ENCODE measurements around the gene SERPINE3. TPM values are rescaled to one million over a fixed set of nuclear protein-coding genes. Genes with fewer than 3 reads are reported as not detected.

The SERPINE3 gene
- total RNA-seq, 1 donor from 2014 or later = not detected

DNA sequence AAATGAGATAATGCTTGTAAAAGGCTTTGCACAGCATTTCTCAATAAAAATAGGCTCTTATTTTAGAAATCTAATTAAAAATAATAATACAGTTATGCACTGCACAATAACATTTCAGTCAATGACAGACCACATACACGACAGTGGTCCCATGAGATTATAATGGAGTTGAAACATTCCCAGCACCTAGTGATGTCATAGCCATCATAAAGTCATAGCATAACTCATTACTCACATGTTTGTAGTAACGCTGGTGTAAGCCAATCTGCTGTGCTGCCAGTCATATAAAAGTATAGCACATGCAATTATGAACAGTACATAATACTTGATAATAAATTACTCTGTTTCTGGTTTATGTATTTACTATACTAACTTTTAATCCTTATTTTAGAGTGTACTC, 12.7 kb upstream of the SERPINE3 start:
- DNase-seq (ENCODE audit: low spot score) = no peak
- intact Hi-C loops (cut with DNase I) = no loop called here

DNA sequence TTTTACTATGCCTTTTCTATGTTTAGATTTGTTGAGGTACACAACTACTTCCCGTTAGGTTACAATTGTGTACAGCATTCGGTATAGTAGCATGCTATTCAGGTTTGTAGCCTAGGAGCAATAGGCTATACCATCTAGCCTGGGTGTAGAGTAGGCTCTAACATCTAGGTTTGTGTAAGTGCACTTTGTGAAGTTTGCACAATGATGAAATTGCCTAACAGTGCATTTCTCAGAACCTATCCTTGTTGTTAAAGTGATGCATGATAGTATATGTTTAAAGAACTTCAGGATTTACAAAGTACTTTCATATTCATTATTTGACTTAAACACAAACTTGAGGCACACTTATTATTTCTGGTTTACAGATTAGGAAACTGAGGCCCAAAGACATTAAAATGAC, 11.5 kb upstream of the SERPINE3 start:
- no peak for DNase-seq (ENCODE audit: low spot score)
- intact Hi-C loops (cut with DNase I) = no loop called here

DNA sequence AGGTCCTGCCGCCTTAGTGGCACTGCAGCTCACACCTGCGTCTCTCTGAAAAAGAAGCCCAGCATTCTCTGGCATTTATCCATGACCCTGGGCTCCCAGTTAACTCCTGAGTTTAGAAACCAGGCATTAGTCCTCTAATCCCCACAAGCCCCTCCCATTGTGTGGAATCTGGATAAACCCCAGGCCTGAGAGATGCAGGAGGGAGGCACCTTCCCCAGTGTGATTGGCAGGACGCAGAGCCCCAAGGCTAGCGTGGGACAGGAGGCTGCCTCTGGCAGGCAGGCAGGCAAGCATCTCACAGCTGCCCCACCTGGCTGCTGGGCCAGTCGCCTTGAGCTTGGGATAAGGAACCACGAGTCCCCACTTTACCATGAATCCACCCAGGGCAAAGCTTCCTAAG, 11.0 kb upstream of the SERPINE3 start:
- intact Hi-C loops (cut with DNase I) = no loop called here
- DNase-seq (ENCODE audit: low spot score) = no peak

DNA sequence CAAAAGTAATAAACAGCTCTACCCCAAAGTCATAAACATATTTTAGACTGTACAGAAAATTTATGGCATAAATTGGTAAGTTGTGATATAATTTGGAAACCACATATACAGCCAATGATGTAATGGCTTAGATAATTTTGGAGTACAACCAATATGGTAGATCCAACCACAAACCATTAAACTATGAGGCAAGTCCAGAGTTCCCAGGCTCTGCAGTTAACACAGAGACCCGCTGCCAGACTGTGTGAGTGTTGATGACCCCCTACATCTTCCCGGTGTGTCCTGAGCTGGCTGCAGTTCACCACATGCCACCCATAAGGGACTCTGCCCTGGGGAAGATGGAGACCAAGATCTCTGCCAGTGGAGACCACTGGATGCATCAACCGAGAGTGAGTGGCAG, 9.9 kb upstream of the SERPINE3 start:
- intact Hi-C loops (cut with DNase I) = no loop called here
- no peak for DNase-seq (ENCODE audit: low spot score)

DNA sequence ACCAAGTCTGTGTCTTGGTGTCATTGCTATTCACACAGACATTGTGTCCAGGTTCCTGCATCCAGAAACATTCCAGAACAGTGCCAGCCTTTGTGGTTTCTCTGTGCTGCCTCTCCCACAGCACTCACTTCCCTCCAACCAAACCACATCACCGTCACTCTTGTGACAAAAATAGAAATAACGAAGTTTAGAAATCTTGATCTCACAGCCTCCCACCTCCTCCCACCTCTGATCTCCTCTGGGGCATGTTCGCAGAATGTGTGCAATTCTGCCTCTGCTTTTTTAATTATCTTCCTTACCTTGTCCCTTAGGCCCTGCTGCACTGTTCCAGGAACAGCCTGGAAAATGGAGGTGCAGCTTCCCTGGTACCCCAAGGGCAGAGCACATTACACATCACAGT, 8.7 kb upstream of the SERPINE3 start:
- intact Hi-C loops (cut with DNase I) = no loop called here
- DNase-seq (ENCODE audit: low spot score) = no peak

DNA sequence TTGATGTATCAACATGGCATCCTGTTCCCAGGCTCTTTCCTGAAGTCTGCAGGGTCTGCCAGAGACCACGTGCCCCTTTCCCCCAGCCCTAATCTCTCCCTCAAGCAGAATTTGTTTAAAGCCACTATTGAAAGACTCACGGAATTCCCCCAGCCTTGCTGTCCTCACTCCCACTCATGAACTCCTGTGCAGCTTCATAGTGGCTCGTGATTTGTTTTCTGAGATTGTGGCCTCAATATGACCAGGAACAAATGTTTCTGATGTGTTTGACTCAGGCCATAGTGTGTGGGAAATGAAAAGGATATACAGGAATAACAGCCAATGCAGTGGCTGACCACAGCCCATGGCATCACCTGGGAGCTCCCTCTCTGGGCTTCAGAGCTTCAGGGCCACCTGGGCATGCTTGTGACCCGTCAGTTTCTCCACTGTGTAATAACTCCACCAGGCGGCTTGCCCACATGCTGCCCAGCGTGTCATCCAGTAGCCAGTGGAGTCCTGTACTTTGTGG, 8.1 kb upstream of the SERPINE3 start:
- intact Hi-C loops (cut with DNase I) = no loop called here
- no peak for DNase-seq (ENCODE audit: low spot score)

DNA sequence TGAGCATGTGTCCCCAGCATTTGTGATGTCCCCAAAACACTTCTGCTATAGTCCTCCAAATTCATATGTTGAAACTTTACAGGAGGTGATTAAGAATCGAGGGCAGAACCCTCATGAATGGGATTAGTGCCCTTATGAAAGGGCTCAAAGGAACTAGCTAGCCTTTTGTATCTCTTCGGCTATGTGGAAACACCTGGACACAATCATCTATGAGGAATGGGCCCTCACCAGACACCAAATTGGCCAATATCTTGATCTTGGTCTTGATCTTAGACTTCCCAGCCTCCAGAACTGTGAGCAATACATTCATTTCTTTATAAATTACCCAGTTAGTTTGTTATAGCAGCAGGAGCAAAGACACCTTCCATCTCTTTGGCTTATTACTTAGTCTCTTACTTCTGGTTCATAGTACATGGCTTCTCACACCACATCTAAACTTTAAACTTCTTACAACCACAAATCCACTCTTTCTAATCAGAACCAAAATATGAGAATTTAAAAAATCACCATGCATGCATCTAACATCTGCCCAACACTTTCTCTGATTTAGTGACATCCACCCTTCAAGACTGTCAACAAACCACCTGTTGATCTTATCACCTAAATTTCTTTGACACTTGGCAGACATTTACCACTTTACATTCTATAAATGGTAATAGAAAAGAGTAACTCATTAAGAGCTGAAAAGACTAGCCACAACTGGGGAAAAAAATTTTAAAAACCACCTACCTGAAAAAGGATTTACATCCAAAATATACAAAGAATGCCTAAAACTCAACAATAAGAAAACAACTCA, 6.7 kb upstream of the SERPINE3 start:
- intact Hi-C loops (cut with DNase I) = no loop called here
- no peak for DNase-seq (ENCODE audit: low spot score)

DNA sequence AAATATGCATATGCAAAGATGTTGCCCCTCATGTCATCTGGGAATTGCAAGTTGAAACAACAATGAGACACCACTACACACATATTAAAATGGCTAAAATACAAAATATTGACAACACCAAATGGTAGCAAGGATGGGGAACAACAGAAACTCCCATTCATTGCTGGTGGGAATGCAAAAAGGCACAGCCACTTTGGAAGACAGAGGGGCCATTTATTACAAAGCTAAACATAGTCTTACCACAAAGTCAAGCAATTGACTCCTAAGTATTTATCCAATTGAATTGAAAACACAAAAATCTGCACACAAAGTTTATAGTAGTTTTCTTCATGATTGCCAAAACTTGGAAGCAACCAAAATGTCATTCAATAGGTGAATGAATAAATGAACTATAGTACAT, 6.1 kb upstream of the SERPINE3 start:
- intact Hi-C loops (cut with DNase I) = no loop called here
- no peak for DNase-seq (ENCODE audit: low spot score)

DNA sequence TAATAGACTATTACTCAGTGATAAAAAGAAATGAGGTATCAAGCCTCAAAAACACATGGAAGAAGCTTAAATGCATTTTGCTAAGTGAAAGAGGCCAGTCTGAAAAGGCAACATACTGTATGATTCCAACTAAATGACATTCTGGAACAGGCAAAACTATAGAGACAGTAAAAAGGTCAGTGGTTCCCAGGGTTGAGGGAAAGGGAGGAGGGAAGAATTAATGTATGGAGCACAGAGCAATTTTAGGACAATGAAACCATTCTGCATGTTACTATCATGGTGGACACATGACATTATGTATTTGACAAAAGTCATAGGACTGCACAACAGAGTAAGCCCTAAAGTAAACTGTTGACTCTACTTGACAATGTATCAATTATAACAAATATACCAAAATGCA, 5.7 kb upstream of the SERPINE3 start:
- no peak for DNase-seq (ENCODE audit: low spot score)
- intact Hi-C loops (cut with DNase I) = no loop called here

DNA sequence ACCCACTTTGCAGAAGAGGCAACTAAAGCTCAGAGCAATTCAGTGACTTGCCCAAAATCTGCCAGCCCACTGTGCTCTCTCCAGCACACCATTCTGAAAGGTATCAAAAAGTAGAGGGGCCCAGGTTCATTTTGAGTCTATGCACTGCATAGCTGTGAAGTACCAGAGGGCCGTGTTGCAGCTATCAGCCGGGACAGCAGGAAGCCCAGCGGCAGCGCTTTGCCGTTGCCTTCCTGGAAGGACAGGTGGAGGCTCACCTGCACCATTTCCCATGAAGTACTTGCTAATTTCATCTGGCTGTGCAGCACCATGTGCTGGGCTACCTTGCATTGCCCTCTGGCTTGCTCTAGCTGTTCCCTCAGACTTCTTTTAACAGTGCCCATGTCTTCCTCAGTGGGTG, 2.7 kb upstream of the SERPINE3 start:
- DNase-seq (ENCODE audit: low spot score) = no peak
- intact Hi-C loops (cut with DNase I) = no loop called here

DNA sequence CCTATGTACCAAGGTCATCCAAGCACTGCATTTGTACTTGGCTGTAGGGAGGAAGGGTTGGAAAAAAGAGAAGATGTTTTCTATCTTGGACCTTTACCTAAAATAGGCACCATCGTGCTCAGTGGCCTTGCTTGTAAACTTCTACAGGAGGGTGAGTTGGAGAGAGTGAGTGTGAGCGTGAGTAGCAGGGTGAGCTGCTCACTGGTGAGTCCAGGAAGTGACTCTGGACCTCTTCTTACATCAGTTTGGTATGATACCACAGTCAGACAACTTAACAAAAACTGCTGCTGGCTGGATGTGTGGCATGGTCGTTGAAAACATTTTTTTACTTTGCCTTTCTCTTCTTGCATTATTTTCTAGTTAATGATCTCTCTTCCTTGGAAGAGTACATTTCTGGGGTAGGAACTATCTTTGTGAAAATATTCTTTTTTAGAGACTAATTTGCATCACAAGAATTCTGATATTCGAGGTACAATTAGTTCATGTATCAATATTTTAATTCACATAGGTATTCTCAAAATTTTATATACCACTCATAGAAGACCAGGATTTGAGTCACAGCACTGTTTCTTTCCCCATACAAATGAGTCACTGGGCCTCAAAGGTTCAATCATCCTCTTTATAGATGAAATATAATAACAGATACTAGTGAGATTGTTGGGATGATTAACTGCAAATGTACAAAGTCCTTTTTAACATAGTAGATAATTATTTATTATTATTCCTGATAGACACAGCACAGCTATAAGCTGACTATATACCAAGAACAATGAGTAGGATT, 651 bp downstream of the SERPINE3 start:
- intact Hi-C loops (cut with DNase I) = no loop called here
- DNase-seq (ENCODE audit: low spot score) = peak; percentile 15

DNA sequence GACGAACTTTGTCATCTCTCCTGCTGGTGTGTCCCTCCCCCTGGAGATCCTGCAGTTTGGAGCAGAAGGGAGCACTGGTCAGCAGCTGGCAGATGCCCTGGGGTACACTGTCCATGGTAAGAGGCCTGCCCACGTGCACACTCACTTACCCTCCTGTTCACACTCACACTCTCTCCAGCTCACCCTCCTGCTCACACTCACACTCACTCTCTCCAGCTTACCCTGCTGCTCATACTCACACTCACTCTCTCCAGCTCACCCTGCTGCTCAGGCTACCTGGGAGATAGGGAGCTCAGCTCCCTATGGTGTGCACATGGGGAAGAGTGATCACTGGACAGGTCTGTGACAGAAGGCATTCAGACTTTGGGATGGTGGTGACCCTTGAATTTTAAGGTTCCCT, 1.7 kb downstream of the SERPINE3 start:
- DNase-seq (ENCODE audit: low spot score) = no peak
- intact Hi-C loops (cut with DNase I) = no loop called here

DNA sequence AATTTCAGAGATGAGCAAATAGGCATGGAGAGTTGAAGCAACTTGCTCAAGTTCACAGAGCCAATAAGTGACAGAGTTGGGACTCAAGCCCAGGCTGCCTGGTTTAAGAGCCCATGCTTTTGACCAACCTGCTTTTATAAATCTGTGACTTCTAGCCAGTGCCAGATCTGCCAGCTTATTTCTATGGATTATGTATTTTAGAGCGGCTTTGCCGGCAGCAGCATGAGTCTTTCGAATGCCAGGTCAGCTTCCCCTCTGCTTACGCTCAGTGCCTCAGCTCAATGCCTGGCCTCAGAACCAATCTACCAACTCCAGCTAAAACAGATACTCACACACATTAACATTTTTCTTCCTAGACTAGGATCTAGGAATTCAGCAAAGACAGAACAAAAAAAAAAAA, 2.3 kb downstream of the SERPINE3 start:
- intact Hi-C loops (cut with DNase I) = no loop called here
- no peak for DNase-seq (ENCODE audit: low spot score)

DNA sequence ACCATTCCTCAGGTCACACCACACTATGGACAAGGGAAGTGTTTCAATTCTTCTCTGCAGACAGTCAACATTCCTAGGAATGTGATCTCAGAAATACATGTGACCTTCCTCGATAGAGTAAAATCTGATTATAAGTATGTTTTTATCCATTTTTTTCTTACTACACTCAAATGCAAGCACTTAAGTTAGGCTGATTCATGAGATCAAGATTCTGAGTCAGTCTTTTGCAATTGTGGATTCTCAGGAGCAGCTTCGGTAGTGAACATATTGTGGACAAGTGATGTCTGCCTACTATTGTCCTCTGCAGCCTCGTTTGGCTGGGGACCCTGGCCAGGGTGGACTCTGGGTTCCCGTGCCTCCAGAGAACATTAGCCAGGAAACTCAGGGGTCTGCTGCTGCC, 3.2 kb downstream of the SERPINE3 start:
- intact Hi-C loops (cut with DNase I) = no loop called here
- DNase-seq (ENCODE audit: low spot score) = no peak

DNA sequence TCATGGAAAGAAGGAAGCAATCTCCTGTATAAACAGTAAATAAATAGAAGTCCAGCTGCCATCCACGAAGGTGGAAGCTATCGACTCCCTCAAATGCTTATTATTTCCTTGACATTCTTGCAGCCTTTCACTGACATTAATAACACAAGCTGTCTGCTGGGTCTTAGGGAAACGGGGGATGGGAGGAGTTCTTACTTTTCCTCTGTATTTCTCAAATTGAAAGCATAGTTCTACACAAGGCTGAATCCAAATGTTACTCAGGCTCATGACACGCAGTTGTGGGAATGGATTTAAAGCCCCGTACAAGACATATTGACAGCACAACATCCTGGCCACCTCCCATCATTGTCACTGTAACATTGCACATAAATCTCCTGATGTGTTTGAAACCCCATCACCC, 4.0 kb downstream of the SERPINE3 start:
- intact Hi-C loops (cut with DNase I) = no loop called here
- no peak for DNase-seq (ENCODE audit: low spot score)

DNA sequence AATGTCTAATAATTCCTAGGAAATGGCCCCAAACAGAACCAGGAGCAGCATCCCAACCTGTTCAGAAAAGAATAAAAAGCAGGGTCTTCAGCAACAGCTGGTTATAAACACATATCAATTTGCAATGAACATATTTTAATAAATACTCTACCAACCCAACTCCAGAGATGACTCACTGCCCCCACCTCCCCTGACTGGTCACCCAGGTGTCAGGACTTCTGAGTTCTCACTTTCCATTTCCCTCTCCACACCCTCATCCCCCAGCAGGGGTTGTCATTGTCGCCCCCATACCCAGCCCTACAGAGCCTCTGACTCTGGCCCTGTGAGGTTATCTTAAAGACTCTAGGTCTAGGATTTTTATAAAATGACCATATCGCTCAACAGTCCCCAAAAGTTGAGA, 6.9 kb downstream of the SERPINE3 start:
- DNase-seq (ENCODE audit: low spot score) = no peak
- intact Hi-C loops (cut with DNase I) = no loop called here

DNA sequence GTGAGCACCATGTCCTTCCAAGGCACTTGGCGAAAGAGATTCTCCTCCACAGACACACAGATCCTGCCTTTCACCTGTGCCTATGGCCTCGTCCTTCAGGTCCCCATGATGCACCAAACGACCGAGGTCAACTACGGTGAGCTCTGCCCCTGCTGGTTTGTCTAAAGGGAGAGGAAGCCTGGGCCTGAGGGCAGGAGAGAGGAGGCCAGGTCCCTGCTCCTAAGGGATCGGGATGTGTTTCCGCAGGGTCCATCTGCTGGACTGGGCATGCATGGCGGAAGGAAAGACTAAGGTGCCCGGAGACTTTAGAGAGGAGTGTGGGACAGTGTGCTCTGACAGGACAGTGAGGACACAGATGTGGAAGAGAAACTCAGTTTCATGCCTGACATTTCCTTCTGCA, 7.6 kb downstream of the SERPINE3 start:
- DNase-seq (ENCODE audit: low spot score) = no peak
- intact Hi-C loops (cut with DNase I) = no loop called here

DNA sequence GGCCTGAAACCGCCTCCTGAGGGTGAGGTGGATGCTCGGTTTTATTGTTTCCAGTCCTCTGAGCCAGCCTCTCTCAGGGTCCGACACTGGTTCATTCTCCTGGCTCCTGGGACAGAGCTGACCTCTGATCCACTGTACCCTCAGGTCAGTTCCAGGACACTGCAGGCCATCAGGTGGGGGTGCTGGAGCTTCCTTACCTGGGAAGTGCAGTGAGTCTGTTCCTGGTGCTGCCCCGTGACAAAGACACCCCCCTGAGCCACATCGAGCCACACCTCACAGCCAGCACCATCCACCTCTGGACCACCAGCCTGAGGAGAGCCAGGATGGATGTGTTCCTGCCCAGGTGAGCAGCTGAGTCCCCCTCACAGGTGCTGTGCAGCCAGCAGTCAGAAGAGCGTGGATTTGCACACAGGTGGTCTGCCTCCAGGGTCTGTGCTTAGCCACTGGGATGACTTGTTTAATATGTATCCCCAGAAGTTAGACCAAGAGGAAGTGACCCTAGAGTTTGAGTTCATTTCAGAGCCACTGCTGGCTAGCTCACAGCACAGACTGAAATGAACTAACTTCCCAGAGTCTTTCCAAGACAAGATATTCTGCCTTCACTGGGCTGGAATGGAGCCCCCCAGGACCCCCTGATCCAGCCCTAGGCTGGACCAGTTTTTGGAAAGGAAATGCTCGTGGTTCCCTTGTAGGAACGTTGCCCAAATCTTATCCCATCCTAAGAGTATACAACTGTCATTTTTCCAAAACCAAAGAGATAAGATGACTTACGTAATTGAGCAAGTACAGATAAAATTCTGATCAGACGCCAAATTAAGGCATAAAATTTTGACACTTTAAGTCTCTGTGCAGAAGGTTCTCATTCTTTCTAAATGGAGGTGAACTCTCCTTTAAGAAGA, 8.8 kb downstream of the SERPINE3 start:
- DNase-seq (ENCODE audit: low spot score) = no peak
- intact Hi-C loops (cut with DNase I) = no loop called here

DNA sequence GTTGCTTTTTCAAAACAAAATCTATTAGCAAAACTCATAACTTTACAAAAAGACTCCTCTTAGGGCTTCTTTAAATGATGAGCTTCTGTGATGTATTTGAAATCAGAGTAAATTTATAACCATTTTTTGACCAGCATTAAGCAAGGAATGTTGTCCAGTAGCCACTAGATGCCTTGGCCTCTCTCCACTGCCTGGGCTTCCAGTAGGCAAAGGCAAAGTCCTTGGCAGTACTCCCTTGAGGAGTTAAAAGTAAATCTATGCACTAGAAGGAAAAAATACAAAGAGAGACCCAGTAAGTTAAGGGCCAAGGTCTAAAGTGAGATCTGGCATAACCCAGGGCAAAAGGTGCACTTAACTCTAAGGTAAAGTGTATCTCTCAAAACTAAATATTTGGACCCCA, 9.5 kb downstream of the SERPINE3 start:
- DNase-seq (ENCODE audit: low spot score) = no peak
- intact Hi-C loops (cut with DNase I) = no loop called here

DNA sequence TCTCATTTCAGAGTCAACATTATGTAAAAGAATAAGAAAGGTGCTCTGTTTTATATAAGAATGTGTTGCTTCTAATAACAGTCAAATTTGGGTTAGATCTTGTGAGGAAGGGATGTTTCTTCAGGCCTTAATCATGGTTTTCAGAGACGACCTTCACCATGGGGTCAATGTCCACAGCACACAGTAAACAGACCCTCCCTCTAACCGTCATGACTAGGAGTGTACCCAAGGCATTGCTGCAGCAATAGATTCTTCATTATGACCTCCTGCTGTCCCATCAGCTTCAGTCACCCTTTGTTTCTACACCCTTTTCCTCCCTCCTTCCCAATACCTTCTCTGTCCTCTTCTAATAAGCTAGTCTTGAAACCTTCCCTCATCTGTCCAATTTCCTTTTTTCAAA, 15.7 kb downstream of the SERPINE3 start:
- no peak for DNase-seq (ENCODE audit: low spot score)
- intact Hi-C loops (cut with DNase I) = no loop called here
